GM18511 (cell line): Measurements from ENCODE around the gene MYLK4.

ENCODE experiments used
- ATAC-seq: cut with Tn5 transposase; IDR thresholded peaks from one replicate; pipeline ENCODE4 v1.9.1; 2021; ENCODE audit warnings: mild to moderate bottlenecking, moderate library complexity; ENCODE audit not compliant: unreplicated experiment

MYLK4 gene

DNA sequence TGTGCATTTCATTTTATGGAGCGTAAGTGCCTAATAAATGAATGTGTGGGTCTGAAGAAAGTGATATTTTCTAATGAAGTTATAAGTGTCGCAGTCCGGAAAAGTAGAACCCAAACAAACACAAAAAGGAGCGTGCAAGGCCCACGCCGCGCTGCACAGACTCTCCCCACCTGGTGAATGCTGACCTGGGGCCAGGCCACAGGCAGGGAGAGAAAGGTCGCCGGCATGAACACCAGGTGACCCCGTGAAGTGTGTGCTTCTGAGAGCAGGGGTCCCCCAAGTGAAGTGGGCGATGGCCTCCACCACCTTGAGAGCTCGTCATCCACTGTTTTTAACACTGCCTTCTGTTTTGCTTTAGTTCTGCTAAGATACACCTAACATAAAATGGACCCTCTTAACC, 114.8 kb downstream of the MYLK4 start:
- no peak for ATAC-seq

DNA sequence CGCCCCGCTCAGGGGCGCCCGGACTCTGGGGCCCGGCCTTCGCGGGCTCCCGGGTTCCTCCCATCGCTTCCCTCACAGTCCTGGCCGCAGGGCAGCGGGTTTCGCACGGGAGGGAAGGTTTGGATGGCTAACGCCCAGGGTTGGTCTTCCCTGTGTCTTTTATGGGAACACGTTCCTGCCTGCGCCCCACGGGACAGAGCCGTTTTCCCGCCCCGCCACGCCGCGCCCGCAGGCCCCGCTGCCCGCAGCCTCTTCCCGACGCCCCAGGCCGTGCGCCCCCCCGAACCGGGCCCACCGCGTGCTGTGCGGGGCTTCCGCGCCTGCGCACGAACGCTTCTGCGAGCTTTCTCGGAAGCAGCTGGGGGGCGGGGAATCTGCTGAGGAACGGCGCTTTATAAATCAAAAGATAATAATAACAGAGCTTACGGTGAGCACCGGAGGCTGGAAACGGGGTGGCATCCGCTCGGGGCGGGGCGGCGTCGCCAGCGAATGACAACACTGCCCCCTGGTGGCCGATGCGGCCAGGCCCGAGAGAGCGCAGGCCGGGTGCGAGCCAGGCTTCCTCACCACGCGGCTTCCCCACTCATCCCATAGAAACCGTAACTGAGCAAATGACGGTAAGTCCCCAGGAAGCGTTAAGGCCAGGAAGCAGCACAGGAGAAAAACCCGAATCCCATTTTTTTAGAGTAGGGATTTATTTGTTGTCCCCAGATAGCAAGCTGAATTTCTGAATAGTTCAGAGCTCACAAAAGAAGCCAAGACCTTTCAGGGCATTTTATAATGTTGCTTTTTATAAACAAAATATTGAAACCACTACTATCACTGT, 116.4 kb downstream of the MYLK4 start:
- ATAC-seq, result peak; percentile 74

DNA sequence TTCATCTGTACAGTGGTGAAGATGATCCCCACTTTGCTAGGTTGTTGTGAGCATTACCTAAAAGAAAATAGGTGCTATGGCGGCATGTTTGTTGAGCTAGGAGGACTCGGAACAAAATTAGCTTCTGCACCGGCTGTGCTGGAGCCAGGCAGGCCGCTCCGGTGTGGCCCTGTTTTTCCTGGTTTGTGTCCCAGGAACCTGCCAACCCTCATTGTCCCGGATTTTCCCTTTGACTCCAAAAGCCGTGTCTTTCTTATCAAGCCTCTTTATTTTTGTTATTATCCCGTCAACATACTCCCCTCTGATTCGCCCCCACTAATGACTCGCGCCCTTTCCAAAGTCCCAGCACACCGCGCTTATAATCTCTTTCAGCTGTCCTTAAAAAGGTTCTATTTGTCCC, 117.0 kb downstream of the MYLK4 start:
- ATAC-seq, result no peak

DNA sequence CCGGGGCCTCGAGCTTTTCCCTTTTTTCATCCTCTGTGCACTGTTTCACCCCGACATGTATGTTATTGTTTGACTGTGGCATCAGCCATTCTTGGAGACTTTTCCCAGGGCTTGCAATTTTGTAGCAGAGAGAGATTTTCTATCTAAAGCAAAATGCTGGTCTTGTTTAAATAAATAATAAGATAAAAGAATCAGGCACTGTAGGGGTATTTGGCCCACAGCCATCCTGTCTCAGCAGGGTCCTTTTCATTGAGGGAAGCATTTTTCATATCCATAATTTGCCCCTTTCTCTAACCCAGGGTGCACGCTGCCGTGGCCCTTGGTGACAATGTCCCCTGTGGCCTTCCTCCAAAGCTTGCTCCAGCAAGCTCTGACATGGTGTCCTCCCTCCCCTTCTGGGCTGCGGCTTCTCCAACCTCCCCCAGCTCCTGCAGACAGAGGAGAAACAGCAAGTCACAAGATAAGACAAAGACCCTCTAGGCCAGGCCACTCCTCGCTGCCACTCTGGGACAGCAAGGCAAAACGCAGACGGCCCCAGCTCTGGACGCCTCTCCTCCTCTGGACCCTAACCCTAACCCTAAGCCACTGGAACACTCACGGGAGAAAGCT, 117.6 kb downstream of the MYLK4 start:
- no peak for ATAC-seq

DNA sequence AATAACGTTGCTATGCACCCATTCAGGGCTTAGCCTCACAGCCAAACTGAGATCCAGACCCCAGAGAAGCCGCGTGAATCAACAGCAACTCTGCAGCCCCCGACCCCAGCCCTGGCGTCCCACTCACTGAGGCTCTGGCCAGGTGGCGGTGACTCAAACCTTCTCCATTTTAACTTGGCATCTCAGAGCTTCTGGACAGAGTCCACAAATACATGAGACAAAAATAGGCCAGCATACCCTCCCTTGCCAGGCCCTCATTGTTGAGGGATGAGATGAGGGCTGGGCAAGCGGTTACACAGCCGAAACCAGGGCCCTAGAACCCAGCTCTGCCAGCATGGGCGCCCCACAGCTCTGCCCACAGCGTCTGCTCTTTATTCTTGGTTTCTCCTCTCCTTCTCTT, 118.4 kb downstream of the MYLK4 start:
- ATAC-seq, result no peak

DNA sequence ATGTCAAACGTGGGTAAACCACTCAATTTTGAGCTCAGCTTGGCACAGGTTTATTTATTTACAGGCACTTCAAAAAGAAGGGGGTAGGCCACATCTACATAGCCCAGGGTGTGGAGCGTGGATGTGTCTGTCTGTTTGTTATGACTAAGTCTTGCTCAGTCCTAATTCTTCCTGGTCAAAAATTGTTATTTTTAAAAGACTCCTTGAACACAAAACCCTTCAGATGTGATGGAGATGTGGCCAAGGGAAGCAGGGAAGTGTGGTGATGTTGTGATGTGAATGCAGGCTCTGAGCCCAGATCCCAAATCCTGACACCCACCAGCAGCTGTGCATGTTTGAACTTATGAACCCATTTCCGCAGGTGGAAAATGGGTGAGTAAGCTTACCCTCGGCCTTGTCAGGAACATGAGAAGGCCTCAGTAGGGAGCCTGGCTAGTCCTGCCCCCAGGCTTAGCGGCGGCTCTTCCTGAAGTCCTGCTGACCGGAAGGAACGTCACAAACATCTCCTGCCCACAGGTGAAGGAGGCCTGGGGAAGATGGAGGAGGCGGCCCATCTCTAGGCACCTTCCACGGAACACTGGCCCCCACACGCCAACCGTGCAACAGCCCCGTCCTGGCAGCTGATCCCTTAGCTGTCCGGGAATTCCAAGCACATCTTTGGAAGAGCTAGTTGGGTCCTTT, 119.7 kb downstream of the MYLK4 start:
- ATAC-seq, result no peak

DNA sequence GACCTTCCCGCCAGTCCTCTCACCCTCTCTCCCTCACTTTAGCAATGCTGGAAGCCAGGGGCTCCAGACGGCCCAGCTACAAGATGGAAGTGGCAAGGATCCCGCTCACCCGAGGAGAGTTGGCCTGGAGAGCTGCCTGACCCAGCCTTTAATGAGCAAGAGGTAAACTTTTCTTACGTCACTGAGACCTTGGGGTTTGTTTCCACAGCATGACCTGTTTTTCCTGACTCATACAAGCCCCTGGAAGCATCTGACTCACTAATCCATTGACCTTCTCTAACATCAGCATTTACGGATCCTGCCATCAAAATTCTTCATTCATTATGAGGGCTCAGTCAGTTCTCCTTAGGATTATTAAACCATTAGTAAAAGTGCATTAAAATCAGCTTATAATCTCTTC, 120.4 kb downstream of the MYLK4 start:
- ATAC-seq, result no peak

DNA sequence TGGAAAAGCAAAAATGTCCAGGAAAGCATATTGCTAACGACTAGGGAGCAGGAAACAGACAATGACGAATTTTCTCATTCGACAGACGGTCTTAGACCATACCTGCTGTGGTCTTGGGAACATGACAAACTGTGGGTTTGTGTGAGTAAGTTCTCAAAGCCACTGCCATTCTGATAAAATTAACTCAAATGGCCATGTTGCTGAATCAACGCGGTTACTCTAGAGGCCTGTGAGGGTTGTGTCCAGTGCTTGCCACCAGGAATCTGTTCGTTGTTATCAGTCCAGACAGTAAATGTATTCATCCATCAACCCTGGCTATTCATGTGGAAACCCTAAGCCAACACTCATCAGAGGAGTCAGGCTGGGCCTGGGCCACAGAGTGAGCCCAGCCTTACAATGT, 124.3 kb downstream of the MYLK4 start:
- ATAC-seq, result no peak

DNA sequence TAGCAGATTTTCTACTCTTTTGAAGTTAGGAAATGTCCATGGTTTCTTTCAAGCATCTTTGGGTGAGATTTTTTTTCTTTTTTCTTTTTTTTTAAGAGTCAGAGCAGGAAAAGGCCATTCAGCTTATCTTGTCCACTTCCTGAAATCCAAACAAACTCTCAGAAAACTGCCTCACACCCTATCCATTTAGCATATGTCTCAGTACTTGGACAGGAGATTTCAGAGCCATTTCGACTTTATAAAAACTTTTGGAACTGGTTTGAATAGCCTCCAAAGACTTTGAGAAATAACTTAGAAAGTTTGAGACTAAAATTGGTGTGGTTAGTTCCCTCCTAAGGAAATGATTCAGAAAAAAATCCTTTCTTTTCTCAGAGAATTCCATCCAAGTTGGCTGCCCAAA, 125.1 kb downstream of the MYLK4 start:
- no peak for ATAC-seq

DNA sequence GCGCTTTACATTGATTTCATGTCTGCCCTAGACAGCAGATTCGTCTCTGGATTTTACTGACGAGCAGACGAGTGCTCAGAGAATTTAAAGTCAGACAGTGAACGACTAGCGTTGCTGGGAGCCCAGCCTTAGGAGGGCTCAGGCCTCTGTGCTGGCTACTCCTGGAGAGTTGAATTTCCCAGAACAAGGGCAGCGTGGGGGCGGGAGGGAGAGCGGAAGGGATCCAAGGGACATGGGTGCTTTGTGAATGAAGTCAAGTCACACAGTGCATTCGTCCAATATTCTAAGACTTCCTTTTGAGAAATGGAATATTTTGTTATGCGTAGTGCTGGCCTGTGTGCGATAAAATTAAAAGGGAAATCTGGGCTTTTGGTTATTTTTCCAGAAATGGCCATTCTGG, 126.5 kb downstream of the MYLK4 start:
- ATAC-seq, result no peak

DNA sequence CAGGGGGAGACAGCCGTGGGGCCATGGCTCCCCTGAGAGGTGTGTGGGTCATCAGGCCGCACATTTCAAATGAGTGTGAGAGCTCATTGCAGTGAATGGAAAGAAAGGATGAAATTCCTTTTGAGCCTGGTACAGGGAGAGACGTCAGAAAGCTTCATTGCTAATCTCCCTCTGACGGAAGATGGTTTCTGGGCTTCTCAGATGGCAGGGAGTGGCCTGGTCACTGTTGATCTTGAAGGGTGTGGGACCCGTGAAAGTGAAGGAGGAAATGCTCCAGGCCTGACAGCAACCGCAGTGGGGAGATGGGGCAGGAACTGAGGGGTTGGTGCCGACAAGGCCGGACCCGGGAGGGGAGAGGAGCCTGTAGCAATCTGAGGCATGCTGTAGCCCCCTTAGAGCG, 127.4 kb downstream of the MYLK4 start:
- ATAC-seq, result no peak

DNA sequence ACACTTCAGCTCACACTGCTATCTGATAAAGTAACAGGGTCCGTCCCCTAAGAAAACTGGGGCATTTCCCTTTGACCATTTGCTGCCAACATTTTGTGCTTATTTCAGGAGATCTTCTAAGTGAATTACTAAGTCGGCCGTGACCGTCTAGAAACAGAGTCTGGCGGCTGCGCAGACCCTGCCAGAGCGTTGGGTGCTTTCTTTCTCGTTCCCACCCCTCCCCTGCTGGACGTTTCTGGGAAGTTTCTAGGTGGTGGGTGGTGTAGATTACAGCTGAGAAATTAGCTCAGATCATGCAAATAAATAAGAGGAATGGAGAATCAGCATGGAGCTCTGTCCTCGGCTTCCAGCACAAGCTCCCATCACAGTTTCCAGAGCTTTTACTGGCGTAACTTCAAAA, 128.1 kb downstream of the MYLK4 start:
- ATAC-seq, result no peak

DNA sequence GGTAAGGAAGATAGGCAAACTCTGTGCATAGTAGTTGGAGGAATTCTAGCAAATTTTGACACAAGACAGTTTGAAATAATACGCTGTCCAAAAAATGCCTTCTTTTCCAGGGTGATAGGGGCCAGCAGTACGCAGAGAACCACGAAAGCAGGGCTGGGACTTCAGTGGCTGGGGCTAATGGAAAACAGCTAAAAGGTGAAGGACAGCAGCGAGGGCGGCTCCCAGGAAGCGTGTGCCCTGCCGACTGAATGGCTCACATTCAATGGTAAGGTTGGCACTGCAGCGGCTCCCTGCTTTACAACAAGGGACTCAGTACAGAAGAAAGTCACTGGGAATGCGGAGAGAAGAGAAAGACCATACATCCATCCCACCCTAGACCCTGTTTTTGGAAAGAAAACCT, 131.1 kb downstream of the MYLK4 start:
- ATAC-seq, result no peak

DNA sequence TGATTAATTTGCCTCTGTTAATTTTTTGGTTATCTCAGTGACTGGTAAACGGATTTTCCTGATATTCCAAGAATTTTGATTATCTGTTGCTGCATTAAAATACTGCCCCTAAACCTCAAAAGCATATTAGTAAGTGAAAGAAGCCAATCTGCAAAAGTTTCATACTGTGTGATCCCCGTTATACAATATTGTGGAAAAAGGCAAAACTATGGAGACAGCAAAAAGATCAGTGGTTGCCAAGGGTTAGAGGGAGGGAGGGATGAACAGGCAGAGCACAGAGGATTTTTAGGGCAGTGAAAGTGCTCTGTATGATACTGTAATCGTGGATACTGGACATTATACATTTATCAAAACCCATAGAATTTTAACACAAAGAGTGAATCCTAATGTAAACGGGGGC, 133.0 kb downstream of the MYLK4 start:
- no peak for ATAC-seq

DNA sequence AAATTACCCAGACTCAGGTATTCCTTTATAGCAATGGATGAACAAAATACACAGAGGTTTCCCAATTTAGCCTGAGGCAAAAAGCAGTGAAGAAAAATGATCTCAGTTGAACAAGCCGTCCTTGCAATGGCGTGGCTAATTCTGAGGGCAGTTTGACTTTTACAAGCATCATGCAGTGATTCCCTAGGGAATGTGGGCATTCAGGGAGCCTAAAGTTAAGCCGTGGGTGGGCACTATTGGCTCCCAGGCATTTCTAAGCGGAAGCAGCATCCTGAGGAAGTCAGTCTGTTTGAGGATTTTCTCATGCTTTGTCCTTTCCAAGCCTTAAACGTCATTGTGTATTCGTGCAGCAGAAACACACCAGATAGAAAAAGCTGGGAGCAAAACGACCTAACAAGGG, 133.9 kb downstream of the MYLK4 start:
- no peak for ATAC-seq

DNA sequence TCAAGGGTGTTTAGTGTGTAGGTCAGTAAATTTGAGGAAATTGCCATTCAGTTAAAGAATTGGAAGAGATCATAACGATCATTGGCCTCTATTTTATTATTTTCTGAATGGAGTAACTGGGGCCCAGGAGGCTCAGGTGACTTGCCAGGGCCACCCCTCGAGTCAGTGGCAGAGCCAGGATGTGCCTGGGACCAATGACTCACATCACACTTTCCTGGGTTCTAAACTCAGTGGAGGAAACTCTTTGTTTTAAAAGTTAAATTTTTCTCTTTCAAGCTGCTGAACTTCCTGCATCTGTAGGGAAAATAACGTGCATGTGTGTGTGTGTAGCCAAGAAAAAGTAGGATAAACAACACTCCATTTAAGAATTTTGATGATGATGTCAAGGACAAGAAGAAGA, 135.5 kb downstream of the MYLK4 start:
- no peak for ATAC-seq

DNA sequence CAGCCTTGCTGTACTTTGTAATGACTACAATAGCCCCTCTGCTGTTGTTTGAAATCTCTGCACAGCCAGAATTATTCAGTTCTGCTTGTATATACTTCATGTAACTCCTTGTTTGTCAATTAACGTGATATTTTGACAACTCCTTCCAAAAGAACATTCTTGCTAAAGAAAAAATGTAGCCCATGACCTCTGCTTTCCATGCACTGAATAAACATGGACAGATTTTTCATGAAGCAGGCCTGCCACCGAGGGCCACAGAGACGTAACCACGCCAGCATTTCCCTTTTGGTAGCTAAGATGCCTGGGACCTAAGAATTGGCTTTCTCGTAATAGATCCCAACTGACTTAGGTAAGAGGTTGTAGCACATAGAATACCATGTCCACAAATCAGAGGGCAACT, 135.9 kb downstream of the MYLK4 start:
- ATAC-seq, result no peak

DNA sequence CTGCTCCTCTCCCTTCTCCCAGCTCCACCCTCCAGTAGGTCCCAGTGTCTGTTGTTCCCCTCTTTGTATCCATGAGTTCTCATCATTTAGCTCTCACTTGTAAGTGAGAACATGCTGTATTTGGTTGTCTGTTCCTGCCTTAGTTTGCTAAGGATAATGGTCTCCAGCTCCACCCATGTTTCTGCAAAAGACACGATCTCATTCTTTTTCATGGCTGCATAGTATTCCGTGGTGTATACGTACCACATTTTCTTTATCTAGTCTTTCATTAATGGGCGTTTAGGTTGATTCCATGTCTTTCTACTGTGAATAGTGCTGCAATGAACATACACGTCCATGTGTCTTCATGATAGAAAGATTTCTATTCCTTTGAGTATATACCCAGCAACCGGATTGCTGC, 136.6 kb downstream of the MYLK4 start:
- ATAC-seq, result no peak
